Measurements from ENCODE around the gene SBSN.

GRCh38 chr19:35539850-35540249 is 11.7 kb upstream of the SBSN start:
- TF ChIP-seq POLR2A (IDR thresholded peaks at IDR 0.05; ENCODE audit: low read length) (no peak), GATA1 (IDR thresholded peaks at IDR 0.05; ENCODE audit: low read depth, low read length) (no peak)

Data from erythroblast (primary cell).